ENCODE measurements around the gene ROCK1. TPM values are rescaled to one million over a fixed set of nuclear protein-coding genes. Genes with fewer than 3 reads are reported as not detected.

Gene ROCK1
- polyA plus RNA-seq, 4 donors: 54.9 to 75.7 (median 66.8) TPM

- no peak for DNase-seq (ENCODE audit: low read depth in 4 of 4, low spot score in 3 of 4)
These were observed 1.5 kb downstream of the ROCK1 start for GRCh38 chr18:21109936-21110712.

DNA sequence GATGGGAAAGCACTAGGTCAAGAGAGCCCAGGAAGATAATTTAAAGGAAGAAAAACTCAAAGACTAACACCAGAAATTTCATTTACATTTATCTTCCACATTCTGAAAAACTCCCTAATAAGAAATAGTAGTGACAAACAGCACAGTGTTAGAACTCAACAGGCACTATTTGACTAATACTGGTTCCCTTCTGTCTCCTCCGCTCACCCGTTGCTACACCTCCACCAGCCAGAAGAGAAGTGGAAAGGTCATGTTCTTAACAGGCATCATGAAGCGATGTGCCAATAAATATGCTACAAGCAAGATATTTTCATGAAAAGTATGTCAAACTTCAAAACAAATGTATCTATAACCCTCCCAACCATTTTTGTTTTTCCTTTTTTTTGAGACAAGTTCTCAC, 5.7 kb downstream of the ROCK1 start:
- no peak for DNase-seq (ENCODE audit: low read depth in 4 of 4, low spot score in 3 of 4)

DNA sequence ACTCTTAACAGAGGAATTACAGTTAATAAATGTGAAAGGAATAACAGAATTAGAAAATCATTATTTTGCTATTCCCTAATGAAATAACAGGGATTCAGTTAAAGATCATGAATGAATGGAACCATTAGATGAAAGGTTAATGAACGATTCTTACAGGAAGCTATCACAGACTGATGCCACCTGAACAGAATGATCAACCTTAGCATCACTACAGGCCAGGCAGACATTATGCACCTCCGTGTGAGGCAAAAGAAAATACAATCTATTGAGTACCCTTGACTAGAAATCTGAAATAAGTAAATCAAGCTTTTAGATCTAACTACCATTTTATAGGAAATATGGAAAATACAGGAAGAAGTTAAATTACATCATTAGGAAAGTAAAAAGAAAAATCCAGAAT, 10.4 kb downstream of the ROCK1 start:
- DNase-seq (ENCODE audit: low read depth in 4 of 4, low spot score in 3 of 4): no peak

- DNase-seq (ENCODE audit: low read depth in 4 of 4, low spot score in 3 of 4): no peak
These were observed 10.9 kb downstream of the ROCK1 start for GRCh38 chr18:21100678-21101077.

DNA sequence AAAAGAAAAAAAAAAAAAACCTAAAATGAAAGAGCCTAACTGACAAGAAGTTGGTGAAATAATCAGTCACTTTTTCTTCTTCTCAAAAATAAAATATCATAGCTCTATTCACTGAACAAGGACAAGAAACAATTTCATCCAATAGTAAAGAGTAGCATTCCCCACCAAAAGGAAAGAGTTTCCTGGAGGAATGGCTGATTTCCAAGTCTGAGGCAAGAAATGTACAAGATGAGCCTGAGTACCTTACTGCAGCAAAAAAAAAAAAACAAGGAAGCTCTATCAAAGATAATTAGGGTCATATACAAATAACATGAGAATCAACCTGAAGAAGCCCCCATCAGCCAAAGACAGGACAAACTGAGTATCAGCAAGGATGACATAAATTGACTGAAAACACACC, 11.5 kb downstream of the ROCK1 start:
- no peak for DNase-seq (ENCODE audit: low read depth in 4 of 4, low spot score in 3 of 4)

DNA sequence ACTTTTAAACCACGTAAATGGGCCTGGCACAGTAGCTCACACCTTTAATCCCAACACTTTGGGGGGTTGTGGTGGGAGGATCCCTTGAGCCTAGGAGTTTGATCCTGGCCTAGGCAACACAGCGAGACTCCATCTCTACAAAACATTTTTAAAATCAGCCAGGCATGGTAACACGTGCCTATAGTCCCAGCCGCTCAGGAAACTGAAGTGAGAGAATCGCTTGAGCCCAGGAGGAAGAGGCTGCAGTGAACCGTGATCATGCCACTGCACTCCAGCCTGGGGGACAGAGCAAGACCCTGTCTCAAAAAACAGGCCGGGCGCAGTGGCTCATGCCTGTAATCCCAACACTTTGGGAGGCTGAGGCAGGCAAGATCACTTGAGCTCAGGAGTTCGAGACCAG, 12.2 kb downstream of the ROCK1 start:
- no peak for DNase-seq (ENCODE audit: low read depth in 4 of 4, low spot score in 3 of 4)

DNA sequence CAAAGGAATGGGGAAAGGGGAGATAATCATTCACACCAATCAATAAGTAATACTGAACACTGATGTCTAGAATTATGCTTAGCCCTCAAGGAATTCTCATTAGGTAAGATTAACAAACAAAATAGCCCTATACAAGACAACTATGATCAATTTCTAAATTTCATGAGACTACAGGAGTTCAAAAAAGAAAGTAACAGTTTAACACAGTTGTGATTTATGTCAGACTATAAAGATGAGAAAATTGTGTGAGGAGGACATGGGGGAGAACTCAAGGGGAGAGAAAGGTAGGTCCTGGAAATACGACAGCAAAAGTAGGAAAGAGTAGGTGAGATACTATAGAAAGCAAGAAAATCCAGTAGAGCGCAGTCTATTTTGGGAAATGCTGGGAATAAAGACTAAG, 14.9 kb downstream of the ROCK1 start:
- no peak for DNase-seq (ENCODE audit: low read depth in 4 of 4, low spot score in 3 of 4)

DNA sequence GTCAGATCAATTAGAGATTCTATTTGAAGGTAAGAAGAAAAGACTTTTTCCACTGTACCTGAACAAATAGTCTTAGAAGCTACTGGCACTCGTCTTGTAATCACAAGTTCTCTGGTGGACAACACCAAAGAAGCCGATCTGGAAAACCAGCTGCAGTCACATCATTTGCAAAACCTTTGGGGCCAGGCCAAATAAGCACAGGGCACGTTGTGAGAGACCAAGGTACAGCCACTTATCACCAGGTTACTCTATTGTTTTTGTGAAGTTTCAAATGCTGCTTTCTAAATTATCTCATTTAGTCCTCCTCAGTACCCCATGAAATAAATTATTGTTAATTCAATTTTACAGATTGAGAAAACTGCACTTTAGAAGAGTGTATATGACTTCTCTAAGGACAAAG, 18.5 kb downstream of the ROCK1 start:
- DNase-seq (ENCODE audit: low read depth in 4 of 4, low spot score in 3 of 4): no peak

DNA sequence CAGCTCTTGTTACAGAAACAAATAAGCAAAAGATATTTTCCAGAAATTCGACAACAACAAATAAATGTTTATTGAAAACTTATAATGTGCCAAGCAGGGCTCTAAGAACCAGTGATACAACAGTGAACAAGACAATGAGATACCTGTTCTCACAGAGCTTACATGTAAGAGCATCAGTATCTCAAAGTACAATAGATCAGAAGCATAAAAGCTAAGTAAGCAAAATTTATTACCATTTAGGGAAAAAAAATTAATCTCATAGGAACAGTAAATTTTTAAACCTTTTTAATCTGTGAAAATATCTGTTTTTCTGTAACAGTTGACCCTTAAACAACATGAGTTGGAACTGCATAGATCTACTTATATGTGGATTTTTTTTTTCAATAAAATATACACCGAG, 20.9 kb downstream of the ROCK1 start:
- DNase-seq (ENCODE audit: low read depth in 4 of 4, low spot score in 3 of 4): no peak

DNA sequence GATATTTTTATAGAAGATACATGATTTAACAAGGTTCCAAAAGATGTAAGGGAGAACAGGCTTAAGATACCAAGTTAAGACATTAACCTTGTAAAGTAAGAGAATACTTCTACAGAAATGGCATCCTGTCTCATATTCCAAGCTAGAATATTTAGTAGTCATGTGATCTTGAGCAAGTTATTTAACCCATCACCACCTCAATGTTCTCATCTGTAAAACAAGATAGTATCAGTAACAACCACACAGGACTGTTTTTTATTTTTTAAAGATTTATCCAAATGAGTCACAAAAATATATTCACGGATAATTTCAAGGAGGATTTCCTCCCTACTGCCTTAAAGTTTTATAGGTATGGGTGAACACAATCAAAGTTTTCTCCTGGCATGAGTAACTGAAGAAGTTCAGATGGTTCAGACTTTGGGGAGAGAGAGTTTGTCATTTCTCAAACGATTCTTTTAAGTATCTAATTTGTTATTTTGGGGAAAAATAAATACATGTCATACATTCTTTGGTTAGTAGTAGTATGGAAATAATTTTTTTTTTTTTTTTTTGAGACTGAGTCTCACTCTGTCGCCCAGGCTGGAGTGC, 25.9 kb downstream of the ROCK1 start:
- DNase-seq (ENCODE audit: low read depth in 4 of 4, low spot score in 3 of 4): no peak

- no peak for DNase-seq (ENCODE audit: low read depth in 4 of 4, low spot score in 3 of 4)
These were observed 27.0 kb downstream of the ROCK1 start for GRCh38 chr18:21084511-21085078.

DNA sequence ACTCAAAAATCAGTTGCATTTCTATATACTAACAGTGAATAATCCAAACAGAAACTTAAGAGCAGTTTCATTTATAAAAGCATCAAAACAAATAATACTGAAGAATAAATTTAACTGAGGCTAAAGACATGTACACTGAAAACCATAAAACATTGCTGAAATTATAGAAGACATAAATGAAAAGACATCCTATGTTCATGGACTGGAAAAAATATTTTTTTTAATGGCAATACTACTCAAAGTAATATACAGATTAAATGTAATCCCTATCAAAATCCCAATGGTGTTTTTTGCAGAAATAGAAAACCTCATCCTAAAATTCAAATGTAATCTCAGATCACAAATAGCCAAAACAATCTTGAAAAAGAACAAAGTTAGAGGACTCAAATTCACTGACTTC, 28.6 kb downstream of the ROCK1 start:
- DNase-seq (ENCODE audit: low read depth in 4 of 4, low spot score in 3 of 4): no peak

DNA sequence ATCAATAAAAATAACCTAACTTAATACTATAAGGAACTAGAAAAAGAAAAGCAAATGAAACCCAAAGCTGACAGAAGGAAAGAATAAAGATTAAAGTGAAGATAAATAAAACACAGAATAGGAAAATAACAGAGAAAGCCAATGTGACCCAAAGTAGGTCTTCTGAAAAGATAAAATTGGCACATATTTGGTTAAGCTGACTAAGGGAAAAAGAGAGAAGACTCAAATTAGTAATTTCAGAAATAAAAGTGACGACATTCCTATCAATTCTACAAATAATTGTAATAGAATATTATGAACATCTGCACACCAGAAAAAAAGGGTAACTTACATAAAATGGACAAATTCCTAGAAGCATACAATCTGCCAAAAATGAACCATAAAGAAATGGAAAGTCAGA, 30.2 kb downstream of the ROCK1 start:
- no peak for DNase-seq (ENCODE audit: low read depth in 4 of 4, low spot score in 3 of 4)

- DNase-seq (ENCODE audit: low read depth in 4 of 4, low spot score in 3 of 4): no peak
These were observed 31.0 kb downstream of the ROCK1 start for GRCh38 chr18:21080576-21080975.

DNA sequence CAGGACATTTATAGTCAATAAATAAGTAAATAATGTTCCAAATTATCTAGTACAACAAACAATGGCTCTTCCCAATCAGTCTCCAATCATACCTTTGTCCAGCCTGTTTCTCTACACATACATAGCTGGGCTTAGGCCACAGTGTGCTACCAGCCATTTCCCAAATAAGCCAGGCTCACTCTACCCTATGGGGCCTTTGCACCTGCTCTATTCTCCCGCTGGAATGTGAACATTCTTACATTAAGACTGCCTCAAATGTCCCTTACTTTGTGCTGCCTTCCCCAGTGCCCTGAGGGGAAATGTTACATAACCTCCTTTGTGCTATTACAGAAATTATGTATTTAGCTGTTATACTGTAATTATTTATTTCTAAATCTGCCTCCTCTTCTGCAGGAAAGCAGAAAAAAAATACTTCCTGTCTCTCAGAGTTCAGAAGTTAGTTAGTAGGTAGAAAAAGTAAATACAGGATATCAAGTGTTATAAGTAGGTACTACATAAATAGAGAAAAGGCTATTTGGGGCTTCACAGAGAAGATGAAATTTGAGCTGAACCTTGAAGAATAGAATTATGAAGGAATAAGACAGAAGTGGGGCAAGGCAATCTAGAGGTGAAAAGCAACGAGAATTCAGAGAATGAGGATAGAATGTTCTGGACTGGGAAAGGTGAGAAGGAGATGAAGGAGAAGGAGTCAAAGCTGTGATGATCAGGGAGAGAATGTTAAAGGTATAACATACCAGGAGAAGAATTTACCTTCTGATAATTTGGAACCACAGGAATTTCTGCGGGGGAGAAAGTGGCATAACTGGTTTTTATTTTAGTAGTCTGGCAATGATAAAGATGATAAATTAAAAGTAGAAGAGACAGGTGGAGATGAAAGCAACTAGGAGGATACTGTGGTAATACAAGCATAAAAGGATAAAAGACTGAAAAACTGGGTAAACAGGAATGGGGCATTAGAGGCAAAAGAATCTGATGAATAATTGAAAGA, 37.0 kb downstream of the ROCK1 start:
- no peak for DNase-seq (ENCODE audit: low read depth in 4 of 4, low spot score in 3 of 4)

DNA sequence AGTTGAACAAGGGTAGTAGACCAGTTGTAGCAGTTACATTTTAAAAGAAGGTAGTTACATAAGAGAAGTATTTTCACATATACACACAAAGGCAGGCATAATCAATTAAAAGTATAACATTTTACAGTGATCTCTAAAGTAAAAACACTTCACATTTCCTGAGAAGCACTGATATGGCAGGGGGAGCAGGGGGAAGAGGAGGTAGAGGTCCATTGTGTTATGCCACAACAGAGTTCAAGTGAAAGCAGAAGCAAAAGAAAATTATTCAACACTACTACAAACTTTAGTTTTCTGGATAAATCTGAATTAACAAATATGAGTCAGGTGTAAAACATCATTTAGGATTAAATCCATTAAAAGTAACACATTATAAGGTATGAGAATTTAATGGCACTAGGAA, 38.4 kb downstream of the ROCK1 start:
- no peak for DNase-seq (ENCODE audit: low read depth in 4 of 4, low spot score in 3 of 4)

DNA sequence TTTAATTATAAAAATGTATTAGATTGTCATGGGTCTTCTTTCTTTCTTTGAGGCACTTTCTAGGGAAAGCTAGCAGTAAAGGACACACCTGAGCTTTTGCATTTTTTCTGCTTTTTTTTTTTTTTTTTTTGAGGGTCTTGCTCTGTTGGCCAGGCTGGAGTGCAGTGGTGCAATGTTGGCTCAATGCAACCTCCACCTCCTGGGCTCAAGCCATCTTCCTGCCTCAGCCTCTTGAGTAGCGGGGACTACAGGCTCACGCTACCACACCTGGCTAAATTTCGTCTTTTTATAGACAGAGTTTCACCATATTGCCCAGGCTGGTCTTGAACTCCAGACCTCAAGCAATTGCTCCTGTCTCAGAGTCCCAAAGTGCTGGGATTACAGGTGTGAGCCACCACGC, 40.5 kb downstream of the ROCK1 start:
- no peak for DNase-seq (ENCODE audit: low read depth in 4 of 4, low spot score in 3 of 4)

DNA sequence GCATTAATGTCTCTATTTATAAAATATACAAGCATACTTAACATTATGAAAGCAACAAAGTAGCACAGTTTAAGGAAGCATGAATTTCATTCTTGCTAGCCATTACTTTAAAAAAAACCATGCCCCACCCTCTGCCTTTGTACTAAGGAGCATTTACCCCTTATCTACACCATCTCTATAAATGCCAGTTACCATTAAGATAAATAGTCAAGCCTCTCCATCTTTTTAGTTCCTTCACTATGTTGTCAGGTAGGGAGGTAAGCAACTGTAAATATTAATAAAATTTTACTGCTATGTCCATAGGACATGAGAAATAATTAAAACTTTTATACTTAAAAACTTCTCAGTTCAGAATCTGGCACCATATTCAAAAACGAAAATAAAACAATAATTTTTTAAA, 42.1 kb downstream of the ROCK1 start:
- no peak for DNase-seq (ENCODE audit: low read depth in 4 of 4, low spot score in 3 of 4)

- no peak for DNase-seq (ENCODE audit: low read depth in 4 of 4, low spot score in 3 of 4)
These were observed 47.3 kb downstream of the ROCK1 start for GRCh38 chr18:21064347-21064746.

DNA sequence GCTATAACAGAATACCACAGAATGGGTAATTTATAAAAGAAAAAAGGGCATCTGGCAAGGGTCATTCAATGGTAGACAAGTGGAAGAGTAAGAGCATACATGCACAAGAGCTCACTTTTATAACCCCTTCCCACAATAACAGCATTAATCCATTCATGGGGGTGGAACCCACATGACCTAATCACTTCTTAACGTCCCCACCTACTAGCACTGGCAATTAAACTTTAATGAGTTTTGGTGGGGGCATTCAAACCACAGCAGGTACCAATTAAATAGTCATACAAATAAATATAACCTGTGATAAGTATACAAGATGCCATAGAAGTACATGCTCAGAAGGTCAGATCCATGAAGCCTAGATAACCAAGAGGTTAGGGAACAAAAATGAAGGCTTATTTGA, 48.6 kb downstream of the ROCK1 start:
- no peak for DNase-seq (ENCODE audit: low read depth in 4 of 4, low spot score in 3 of 4)

- no peak for DNase-seq (ENCODE audit: low read depth in 4 of 4, low spot score in 3 of 4)
These were observed 54.5 kb downstream of the ROCK1 start for GRCh38 chr18:21057112-21057511.
